Transverse colon (tissue), 4 donors: Measurements from ENCODE around the gene ACTN3. TPM values are rescaled to one million over a fixed set of nuclear protein-coding genes. Genes with fewer than 3 reads are reported as not detected.

Experiments used
- DNase-seq: peaks from one replicate; pipeline ENCODE4 v3.0.0-alpha.2; 2019
- H3K27ac ChIP-seq, 4 donors: fragments of 200-600 bp; sonication (generic); 2 replicates each; pipeline ENCODE4 v1.5.1; 2016 to 2018; ENCODE audit warnings: inconsistent platforms in 4 of 4
- H3K27me3 ChIP-seq: fragments of 200-600 bp; sonication (generic); 2 replicates; pipeline ENCODE4 v1.5.1; 2017; ENCODE audit warnings: inconsistent platforms
- H3K36me3 ChIP-seq, 4 donors: fragments of 200-600 bp; sonication (generic); 2 replicates each; pipeline ENCODE4 v1.5.1; 2017 to 2019; ENCODE audit warnings: inconsistent platforms in 4 of 4
- H3K4me1 ChIP-seq, 4 donors: fragments of 200-600 bp; sonication (generic); 2 replicates each; pipeline ENCODE4 v1.5.1; 2017 to 2020; ENCODE audit warnings: inconsistent platforms in 4 of 4
- H3K4me3 ChIP-seq, 4 donors: fragments of 200-600 bp; sonication (generic); 1 replicate in 1 of 4; 2 replicates in 3 of 4; pipeline versions ENCODE4 v1.5.1 to v1.6.1; 2017 to 2019; ENCODE audit warnings: inconsistent platforms in 4 of 4
- H3K9me3 ChIP-seq, 2 donors: fragments of 200-600 bp; sonication (generic); 2 replicates each; pipeline ENCODE4 v1.5.1; 2017 to 2019; ENCODE audit warnings: inconsistent platforms in 2 of 2
- EP300 ChIP-seq: sonication (generic); formaldehyde crosslinking; IDR thresholded peaks from one replicate; pipeline ENCODE4 v1.6.1; 2017; ENCODE audit warnings: antibody characterized with exemption, low read depth
- POLR2A ChIP-seq: fragments of 450-650 bp; IDR thresholded peaks from one replicate; pipeline ENCODE4 v1.6.1; 2016; ENCODE audit warnings: antibody characterized with exemption, mild to moderate bottlenecking, moderate library complexity
- POLR2AphosphoS5 ChIP-seq, 3 donors: sonication (generic); formaldehyde crosslinking; IDR thresholded peaks; one replicate each; pipeline ENCODE4 v1.6.1; 2016; ENCODE audit warnings: antibody characterized with exemption in 3 of 3
- WGBS, 2 donors: methylation state at CpG; one replicate each; pipeline ENCODE4 v1.1.5; 2018; ENCODE audit warnings: low coverage in 1 of 2; 5-methylcytosine and 5-hydroxymethylcytosine counted together
- in situ Hi-C, 4 donors: fragments of 200-750 bp; cut with MboI; loops; one replicate each; pipeline versions ENCODE4 v1.15.0 to v1.15.1; 2017; ENCODE audit warnings: low sequenced_read_pairs in 3 of 4, low pct_ligation_motif_present in 1 of 4, low pct_unique_long_range_greater_than_20kb in 1 of 4
- intact Hi-C: fragments of 100-400 bp; cut with DNase I; formaldehyde crosslinking; loops from one replicate; pipeline ENCODE4 v1.15.1; 2023; ENCODE audit warnings: low total_unique reads
- total RNA-seq, 4 donors: library from RNA; depleted of rRNA; stranded (reverse); fragments of >200 nt; gene quantifications; one replicate each; pipeline ENCODE4 v1.1.0, GENCODE V29; 2016
- TF ChIP-seq, protein P1 (sequence below), 5 experiments: fragments of 200-600 bp in 3 of 5; fragments of 450-650 bp in 2 of 5; sonication (generic) in 3 of 5; IDR thresholded peaks; 1 replicate in 2 of 5; 2 replicates in 3 of 5; pipeline ENCODE4 v1.5.1; 2016 to 2017; ENCODE audit warnings: antibody characterized with exemption in 5 of 5, inconsistent platforms in 3 of 5, mild to moderate bottlenecking in 2 of 5, moderate library complexity in 1 of 5

Gene ACTN3
- total RNA-seq, 4 donors from 2014 or later, result not detected

DNA sequence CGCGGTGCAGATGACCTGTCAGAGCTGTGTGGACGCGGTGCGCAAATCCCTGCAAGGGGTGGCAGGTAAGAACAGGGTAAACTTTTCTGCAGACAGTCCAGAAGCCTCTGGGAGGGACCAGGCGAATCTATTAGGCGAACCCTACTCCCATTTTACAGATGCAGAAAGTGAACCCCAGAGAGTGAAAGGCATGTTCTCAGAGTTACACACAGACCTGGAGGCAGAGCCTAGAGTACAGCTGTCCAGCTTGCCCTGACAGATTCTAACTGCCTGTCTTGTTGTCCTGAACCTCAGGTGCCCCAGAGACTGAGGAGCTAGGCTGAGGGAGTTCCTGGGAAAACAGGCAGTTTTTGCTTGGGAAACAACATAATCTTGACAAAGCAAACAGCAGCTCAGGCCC, 46.9 kb downstream of the ACTN3 start:
- intact Hi-C loops, result no loop called here
- TF ChIP-seq, protein P1, sequence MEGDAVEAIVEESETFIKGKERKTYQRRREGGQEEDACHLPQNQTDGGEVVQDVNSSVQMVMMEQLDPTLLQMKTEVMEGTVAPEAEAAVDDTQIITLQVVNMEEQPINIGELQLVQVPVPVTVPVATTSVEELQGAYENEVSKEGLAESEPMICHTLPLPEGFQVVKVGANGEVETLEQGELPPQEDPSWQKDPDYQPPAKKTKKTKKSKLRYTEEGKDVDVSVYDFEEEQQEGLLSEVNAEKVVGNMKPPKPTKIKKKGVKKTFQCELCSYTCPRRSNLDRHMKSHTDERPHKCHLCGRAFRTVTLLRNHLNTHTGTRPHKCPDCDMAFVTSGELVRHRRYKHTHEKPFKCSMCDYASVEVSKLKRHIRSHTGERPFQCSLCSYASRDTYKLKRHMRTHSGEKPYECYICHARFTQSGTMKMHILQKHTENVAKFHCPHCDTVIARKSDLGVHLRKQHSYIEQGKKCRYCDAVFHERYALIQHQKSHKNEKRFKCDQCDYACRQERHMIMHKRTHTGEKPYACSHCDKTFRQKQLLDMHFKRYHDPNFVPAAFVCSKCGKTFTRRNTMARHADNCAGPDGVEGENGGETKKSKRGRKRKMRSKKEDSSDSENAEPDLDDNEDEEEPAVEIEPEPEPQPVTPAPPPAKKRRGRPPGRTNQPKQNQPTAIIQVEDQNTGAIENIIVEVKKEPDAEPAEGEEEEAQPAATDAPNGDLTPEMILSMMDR (IDR thresholded peaks at IDR 0.05), result no peak
- TF ChIP-seq EP300, result no peak
- no peak for TF ChIP-seq POLR2AphosphoS5 (IDR thresholded peaks at IDR 0.05)
- no peak for TF ChIP-seq POLR2A
- Histone ChIP-seq H3K4me3 (peak overlapping the region; percentile 48 to 75 (median 62)), H3K4me1 (peaks cover 27 to 38% (median 29%) of the 10 kb centered on the region in 4 donors), H3K36me3 (no peaks in the 10 kb centered on the region), H3K27ac (peak overlapping the region; percentile 82 to 89 (median 88)), H3K27me3 (no peaks in the 10 kb centered on the region), H3K9me3 (no peaks in the 10 kb centered on the region)
- in situ Hi-C loops, result no loop called here
- no peak for DNase-seq
- 65% methylated on average over 7 of the region's 7 CpGs; no CpG with 5 or more reads in 1 of the 2 donors for WGBS, 2 donors

DNA sequence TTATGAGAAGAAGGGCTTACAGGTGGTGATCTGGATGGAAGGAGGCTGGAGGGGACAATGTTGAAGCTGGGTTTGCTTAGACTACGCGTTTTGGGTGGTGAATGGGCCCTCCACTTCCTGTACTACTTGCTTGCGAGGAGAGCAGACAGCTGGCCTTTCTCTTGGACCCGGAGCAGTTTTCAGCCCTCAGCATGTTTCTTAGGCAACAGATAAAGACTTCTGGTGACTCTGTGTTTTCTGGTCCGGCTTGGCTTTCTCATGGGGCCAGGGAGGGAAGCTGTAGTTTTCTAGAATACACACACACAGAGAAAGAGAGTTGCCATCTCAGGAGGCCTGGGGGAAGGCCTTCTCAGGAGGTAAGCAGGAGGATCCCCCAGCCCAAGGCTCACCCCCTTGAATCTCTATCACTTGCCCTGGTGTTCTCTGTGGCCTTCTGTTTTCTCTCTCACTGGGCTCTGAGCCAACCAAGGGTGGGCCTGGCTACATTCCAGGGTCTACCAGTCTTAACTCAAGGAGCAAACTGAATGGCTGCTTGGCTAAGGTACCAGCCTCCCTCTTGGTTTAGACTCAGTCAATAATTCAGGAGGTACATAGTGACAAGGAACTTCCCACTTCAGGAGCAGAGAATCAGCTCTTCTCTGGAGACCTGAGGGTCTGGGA, 48.7 kb downstream of the ACTN3 start:
- Histone ChIP-seq H3K4me3 (no peak overlapping the region), H3K27me3 (no peaks in the 10 kb centered on the region), H3K9me3 (no peaks in the 10 kb centered on the region), H3K36me3 (no peaks in the 10 kb centered on the region), H3K27ac (peak overlapping the region; percentile 56 to 89 (median 66)), H3K4me1 (peaks cover 27 to 38% (median 29%) of the 10 kb centered on the region in 4 donors)
- intact Hi-C loops (no loop called here), in situ Hi-C loops (no loop called here)
- DNase-seq, result peak; percentile 42
- TF ChIP-seq POLR2A (no peak), EP300 (no peak), POLR2AphosphoS5 (IDR thresholded peaks at IDR 0.05) (no peak)
- TF ChIP-seq, protein P1 (IDR thresholded peaks at IDR 0.05), result no peak
- 42 to 44% methylated on average over 3 to 5 of the region's 5 CpGs for WGBS, 2 donors

DNA sequence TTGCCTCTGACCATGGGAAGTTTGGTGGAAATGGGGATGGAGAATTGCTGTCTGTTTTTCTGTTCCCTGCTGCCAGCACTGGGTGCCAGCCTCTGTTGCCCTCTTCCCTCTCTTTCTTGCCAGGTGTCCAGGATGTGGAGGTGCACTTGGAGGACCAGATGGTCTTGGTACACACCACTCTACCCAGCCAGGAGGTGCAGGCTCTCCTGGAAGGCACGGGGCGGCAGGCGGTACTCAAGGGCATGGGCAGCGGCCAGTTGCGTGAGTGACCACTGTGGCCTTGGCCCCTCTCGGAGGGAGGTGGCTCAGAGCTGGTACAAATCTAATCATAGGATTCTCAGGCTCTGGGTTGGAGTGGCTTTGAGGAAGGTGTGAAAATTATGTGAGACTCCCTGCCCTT, 52.3 kb downstream of the ACTN3 start:
- Histone ChIP-seq H3K4me3 (no peak overlapping the region), H3K9me3 (no peaks in the 10 kb centered on the region), H3K27me3 (no peaks in the 10 kb centered on the region), H3K27ac (no peak overlapping the region), H3K36me3 (no peaks in the 10 kb centered on the region), H3K4me1 (peaks cover 14 to 22% (median 17%) of the 10 kb centered on the region in 4 donors)
- WGBS, 2 donors, result 98% methylated on average over 6 of the region's 6 CpGs; no CpG with 5 or more reads in 1 of the 2 donors
- in situ Hi-C loops (no loop called here), intact Hi-C loops (no loop called here)
- no peak for DNase-seq
- no peak for TF ChIP-seq EP300
- TF ChIP-seq POLR2AphosphoS5 (IDR thresholded peaks at IDR 0.05), result no peak
- TF ChIP-seq, protein P1 (IDR thresholded peaks at IDR 0.05), result no peak
- no peak for TF ChIP-seq POLR2A

DNA sequence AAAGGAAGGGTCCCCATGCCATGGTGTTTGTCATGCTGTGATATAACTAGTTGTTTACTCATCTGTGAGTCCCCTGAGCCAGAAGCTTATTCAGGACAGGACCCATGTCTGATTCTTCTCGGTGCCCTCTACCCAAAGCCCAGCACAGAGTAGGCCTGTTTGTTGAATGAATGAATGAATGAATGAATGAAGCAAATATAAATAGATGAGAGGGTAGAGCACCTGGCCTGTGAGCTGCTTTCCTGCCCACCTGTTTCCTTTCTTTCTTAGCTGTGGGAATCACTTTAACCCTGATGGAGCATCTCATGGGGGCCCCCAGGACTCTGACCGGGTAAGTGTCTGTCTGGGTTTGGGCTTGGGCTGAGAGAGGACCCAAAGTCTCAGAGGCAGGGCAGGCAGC, 53.5 kb downstream of the ACTN3 start:
- intact Hi-C loops, result no loop called here
- no peaks in the 10 kb centered on the region for H3K36me3 ChIP-seq
- H3K27me3 ChIP-seq, result no peaks in the 10 kb centered on the region
- no peaks in the 10 kb centered on the region for H3K9me3 ChIP-seq
- DNase-seq, result no peak
- no peak overlapping the region for H3K27ac ChIP-seq
- WGBS, 2 donors, result 83% methylated on average over 2 of the region's 2 CpGs; no CpG with 5 or more reads in 1 of the 2 donors
- in situ Hi-C loops, result no loop called here
- peaks cover 3 to 10% (median 7%) of the 10 kb centered on the region in 4 donors for H3K4me1 ChIP-seq
- TF ChIP-seq POLR2AphosphoS5 (IDR thresholded peaks at IDR 0.05), result no peak
- TF ChIP-seq, protein P1 (IDR thresholded peaks at IDR 0.05), result no peak
- no peak for TF ChIP-seq POLR2A
- no peak for TF ChIP-seq EP300
- no peak overlapping the region for H3K4me3 ChIP-seq
